ENCODE data around the gene HRH2. TPM values are rescaled to one million over a fixed set of nuclear protein-coding genes. Genes with fewer than 3 reads are reported as not detected.

Gene HRH2
- total RNA-seq, 1 donor from 2014 or later, result 1.2 TPM

GRCh38 chr5:175683921-175684320, 26.1 kb downstream of the HRH2 start:
- DNase-seq (ENCODE audit: low spot score, unreplicated experiment), result no peak
- Mint-ChIP-seq H3K27ac (no peak overlapping the region), H3K4me1 (ENCODE audit: low read depth) (peaks cover 4% of the 10 kb centered on the region), H3K4me3 (ENCODE audit: low read depth) (no peak overlapping the region), H3K9me3 (ENCODE audit: low read depth) (no peaks in the 10 kb centered on the region), H3K27me3 (peaks cover 21% of the 10 kb centered on the region), H3K36me3 (ENCODE audit: insufficient read depth) (peaks cover 3% of the 10 kb centered on the region)
- TF ChIP-seq CTCF (IDR thresholded peaks at IDR 0.05; ENCODE audit: unreplicated experiment), result no peak

GRCh38 chr5:175684931-175685330, 27.1 kb downstream of the HRH2 start:
- Mint-ChIP-seq H3K9me3 (ENCODE audit: low read depth) (no peaks in the 10 kb centered on the region), H3K4me1 (ENCODE audit: low read depth) (peaks cover 4% of the 10 kb centered on the region), H3K27me3 (peaks cover 22% of the 10 kb centered on the region), H3K27ac (no peak overlapping the region), H3K4me3 (ENCODE audit: low read depth) (no peak overlapping the region), H3K36me3 (ENCODE audit: insufficient read depth) (peaks cover 3% of the 10 kb centered on the region)
- no peak for DNase-seq (ENCODE audit: low spot score, unreplicated experiment)
- TF ChIP-seq CTCF (IDR thresholded peaks at IDR 0.05; ENCODE audit: unreplicated experiment), result no peak

GRCh38 chr5:175685701-175686350, 28.0 kb downstream of the HRH2 start:
- Mint-ChIP-seq H3K9me3 (ENCODE audit: low read depth) (no peaks in the 10 kb centered on the region), H3K4me1 (ENCODE audit: low read depth) (peaks cover 4% of the 10 kb centered on the region), H3K27ac (no peak overlapping the region)

GRCh38 chr5:175686396-175686795, 28.5 kb downstream of the HRH2 start:
- Mint-ChIP-seq H3K9me3 (ENCODE audit: low read depth) (no peaks in the 10 kb centered on the region), H3K4me1 (ENCODE audit: low read depth) (peaks cover 2% of the 10 kb centered on the region), H3K4me3 (ENCODE audit: low read depth) (no peak overlapping the region), H3K27ac (no peak overlapping the region), H3K27me3 (peaks cover 30% of the 10 kb centered on the region), H3K36me3 (ENCODE audit: insufficient read depth) (peaks cover 3% of the 10 kb centered on the region)
- DNase-seq (ENCODE audit: low spot score, unreplicated experiment), result no peak
- TF ChIP-seq CTCF (IDR thresholded peaks at IDR 0.05; ENCODE audit: unreplicated experiment), result no peak

More at GRCh38 chr5:175685701-175686350, 28.0 kb downstream of the HRH2 start:
- peaks cover 27% of the 10 kb centered on the region for H3K27me3 Mint-ChIP-seq
- DNase-seq (ENCODE audit: low spot score, unreplicated experiment), result no peak
- no peak overlapping the region for H3K4me3 Mint-ChIP-seq (ENCODE audit: low read depth)
- peaks cover 3% of the 10 kb centered on the region for H3K36me3 Mint-ChIP-seq (ENCODE audit: insufficient read depth)
- TF ChIP-seq CTCF (IDR thresholded peaks at IDR 0.05; ENCODE audit: unreplicated experiment), result no peak

- H3K27me3 Mint-ChIP-seq, result peaks cover 30% of the 10 kb centered on the region
- H3K9me3 Mint-ChIP-seq (ENCODE audit: low read depth), result no peaks in the 10 kb centered on the region
- H3K4me3 Mint-ChIP-seq (ENCODE audit: low read depth), result no peak overlapping the region
- no peak overlapping the region for H3K27ac Mint-ChIP-seq
- no peak for DNase-seq (ENCODE audit: low spot score, unreplicated experiment)
- TF ChIP-seq CTCF (IDR thresholded peaks at IDR 0.05; ENCODE audit: unreplicated experiment), result no peak
- peaks cover 3% of the 10 kb centered on the region for H3K36me3 Mint-ChIP-seq (ENCODE audit: insufficient read depth)
- H3K4me1 Mint-ChIP-seq (ENCODE audit: low read depth), result no peaks in the 10 kb centered on the region
Observed at GRCh38 chr5:175686826-175687225, 29.0 kb downstream of the HRH2 start.

Data from progenitor cell of endocrine pancreas (in vitro differentiated cells).